GM12891 (cell line): Measurements from ENCODE around the gene NDUFB4.
A peak's percentile ranks its signal among the peaks of the same experiment; 100 is the strongest.
"Not testable (repeated sequence)": the region's sequence is repeated elsewhere in the genome, so short reads cannot be mapped to it uniquely, and the experiment has no call there.

Source experiments
- DNase-seq: peaks from one replicate; pipeline ENCODE4 v3.0.0; 2011; ENCODE audit warnings: low spot score; ENCODE audit not compliant: insufficient read length
- FAIRE-seq: peaks from 2 replicates; lab custom pipeline; 2011; peaks lifted over from hg19 to GRCh38; lab: Jason Lieb, UNC
- PAX5 ChIP-seq: IDR thresholded peaks from 2 replicates; pipeline ENCODE4 v1.6.1; 2011; ENCODE audit warnings: low read length, moderate library complexity, mild to moderate bottlenecking; ENCODE audit not compliant: insufficient read depth, severe bottlenecking
- POLR2A ChIP-seq: IDR thresholded peaks from 2 replicates; pipeline ENCODE4 v1.6.1; 2011; ENCODE audit warnings: low read depth, low read length, control low read depth
- POLR2AphosphoS5 ChIP-seq: IDR thresholded peaks from 2 replicates; pipeline ENCODE4 v1.6.1; 2011; ENCODE audit warnings: low read depth, low read length, control low read depth
- POU2F2 ChIP-seq: IDR thresholded peaks from 2 replicates; pipeline ENCODE4 v1.6.1; 2011; ENCODE audit warnings: low read depth, mild to moderate bottlenecking, control low read depth, low read length, moderate library complexity
- SPI1 ChIP-seq: IDR thresholded peaks from 2 replicates; pipeline ENCODE4 v1.6.1; 2011; ENCODE audit warnings: low read depth, low read length, control low read depth
- TAF1 ChIP-seq: IDR thresholded peaks from 2 replicates; pipeline ENCODE4 v1.6.1; 2011; ENCODE audit warnings: low read depth, low read length, control low read depth

Gene NDUFB4

GRCh38 chr3:120637851-120638559, 41.9 kb downstream of the NDUFB4 start:
- TF ChIP-seq POLR2A: no peak
- TF ChIP-seq TAF1: no peak
- TF ChIP-seq SPI1: no peak
- no peak for TF ChIP-seq POLR2AphosphoS5
- no peak for FAIRE-seq

DNA sequence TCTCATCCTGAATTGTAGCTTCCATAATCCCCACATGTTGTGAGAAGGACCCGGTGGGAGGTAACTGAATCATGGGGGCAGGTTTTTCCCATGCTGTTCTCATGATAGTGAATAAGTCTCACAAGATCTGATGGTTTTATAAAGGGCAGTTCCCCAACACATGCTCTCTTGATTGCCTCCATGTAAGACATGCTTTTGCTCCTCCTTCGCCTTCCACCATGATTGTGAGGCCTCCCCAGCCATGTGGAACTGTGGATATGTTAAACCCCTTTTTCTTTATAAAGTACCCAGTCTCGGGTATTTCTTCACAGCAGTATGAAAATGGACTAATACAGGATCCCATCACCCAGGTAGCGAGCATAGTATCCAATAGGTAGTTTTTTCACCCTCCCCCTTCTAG, 42.7 kb downstream of the NDUFB4 start:
- not testable (repeated sequence) for FAIRE-seq, DNase-seq

More at GRCh38 chr3:120637851-120638559, 41.9 kb downstream of the NDUFB4 start:
- DNase-seq: no peak

DNA sequence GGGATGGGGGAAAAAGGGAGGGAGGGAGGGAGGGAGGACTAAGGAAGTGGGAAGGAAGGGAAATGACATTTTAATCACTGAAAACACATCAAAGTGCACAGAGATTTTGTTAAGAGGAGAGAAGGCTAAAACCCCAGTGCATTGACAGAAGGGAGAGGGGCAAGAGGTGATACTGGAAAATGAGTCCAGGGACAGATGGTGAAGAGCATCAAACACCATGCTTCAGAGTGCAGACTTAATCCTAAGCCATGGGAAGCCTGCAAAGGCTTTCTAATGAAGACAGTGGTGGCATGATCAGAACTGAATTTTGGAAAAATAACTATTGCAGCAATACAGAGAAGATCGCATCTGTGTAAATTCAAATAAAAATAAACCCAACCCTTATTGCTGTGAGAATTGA, 44.1 kb downstream of the NDUFB4 start:
- TF ChIP-seq POLR2AphosphoS5: no peak
- TF ChIP-seq POU2F2: no peak
- TF ChIP-seq PAX5: no peak
- TF ChIP-seq POLR2A: no peak
- no peak for TF ChIP-seq SPI1
- TF ChIP-seq TAF1: no peak
- DNase-seq (no peak), FAIRE-seq (no peak)

- DNase-seq (no peak), FAIRE-seq (no peak)
- TF ChIP-seq SPI1 (no peak), POU2F2 (no peak), PAX5 (no peak), POLR2AphosphoS5 (no peak), POLR2A (no peak), TAF1 (no peak)
Measured at GRCh38 chr3:120641696-120642246, 45.6 kb downstream of the NDUFB4 start.

DNA sequence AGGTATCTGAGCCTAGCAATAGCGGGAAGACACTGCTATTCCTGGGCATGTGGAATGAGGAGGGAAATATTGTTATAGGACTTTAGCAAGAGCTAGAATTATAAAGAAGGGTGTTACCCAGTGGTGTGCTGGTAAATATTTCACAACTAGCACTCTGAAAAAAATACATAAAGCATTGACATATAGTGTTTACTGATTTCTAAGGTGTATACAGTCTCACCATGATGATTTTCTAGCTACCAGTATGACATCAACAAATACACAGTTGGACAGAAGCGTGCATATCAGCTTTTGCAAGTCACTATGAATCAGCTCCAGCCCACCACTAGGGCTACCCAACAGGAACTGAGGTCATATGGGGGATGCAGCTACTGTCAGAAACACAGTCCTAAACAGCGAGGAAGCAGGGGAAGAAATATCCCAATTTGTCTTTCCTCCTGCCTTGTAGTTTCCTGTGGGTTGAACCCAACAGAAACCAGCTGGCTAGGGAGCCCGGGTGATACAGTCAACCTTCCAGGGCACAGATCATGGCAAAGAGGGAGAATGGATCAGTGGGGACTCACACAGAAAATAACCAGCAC, 46.3 kb downstream of the NDUFB4 start:
- no peak for DNase-seq

GRCh38 chr3:120645083-120645845, 49.1 kb downstream of the NDUFB4 start:
- TF ChIP-seq POLR2A (no peak), TAF1 (no peak), SPI1 (no peak), POLR2AphosphoS5 (no peak), POU2F2 (no peak), PAX5 (no peak)
- DNase-seq: no peak
- no peak for FAIRE-seq

More for the DNA sequence above, 46.3 kb downstream of the NDUFB4 start:
- no peak for FAIRE-seq
- TF ChIP-seq SPI1 (no peak), POLR2AphosphoS5 (no peak)

DNA sequence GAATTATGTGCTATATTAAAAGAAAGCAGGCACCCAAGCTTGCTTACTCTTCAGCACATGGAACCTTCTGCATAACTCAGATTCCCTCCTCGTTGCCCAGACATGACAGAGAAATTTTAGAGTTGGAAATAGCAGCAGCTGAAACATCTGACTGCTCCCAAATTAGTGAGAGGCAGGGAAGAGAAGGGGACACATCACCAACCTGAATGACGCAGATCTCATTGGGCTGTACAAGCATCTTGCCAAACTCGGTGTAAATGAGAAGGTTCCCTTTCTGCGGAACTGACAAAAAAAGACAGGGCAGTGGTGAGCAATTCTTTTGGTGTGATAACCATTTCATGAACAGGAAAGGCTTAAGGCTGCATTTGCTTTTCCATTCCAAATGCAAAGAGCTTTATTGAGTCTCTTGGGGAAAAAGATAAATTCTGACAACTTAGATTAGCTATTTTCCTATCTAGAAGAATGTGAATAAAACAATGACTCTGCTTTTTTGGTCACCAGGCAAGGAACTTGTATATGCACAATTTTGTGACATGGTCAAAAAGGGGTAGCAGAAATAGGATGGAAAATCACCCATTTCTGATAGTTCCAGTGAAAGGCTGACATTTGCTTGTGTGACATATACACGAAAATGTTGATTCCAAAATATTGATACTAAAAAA, 50.8 kb downstream of the NDUFB4 start:
- FAIRE-seq: no peak
- DNase-seq: no peak
- TF ChIP-seq POU2F2 (no peak), POLR2AphosphoS5 (no peak), POLR2A (no peak), SPI1 (no peak), TAF1 (no peak), PAX5 (no peak)

- TF ChIP-seq TAF1: no peak
- TF ChIP-seq POU2F2: no peak
- no peak for TF ChIP-seq PAX5
- TF ChIP-seq SPI1: no peak
- TF ChIP-seq POLR2AphosphoS5: no peak
- TF ChIP-seq POLR2A: no peak
- no peak for FAIRE-seq
- DNase-seq: no peak
Measured at GRCh38 chr3:120648290-120648689, 52.2 kb downstream of the NDUFB4 start.

- FAIRE-seq: no peak
- DNase-seq: no peak
- TF ChIP-seq POU2F2 (no peak), SPI1 (peak; percentile 26; the same call in 1 of the 2 replicates)
Measured at GRCh38 chr3:120649830-120650233, 53.7 kb downstream of the NDUFB4 start.
